Body of pancreas (tissue), 4 donors: ENCODE data around the gene RPS14. TPM values are rescaled to one million over a fixed set of nuclear protein-coding genes. Genes with fewer than 3 reads are reported as not detected.

Experiments
- ATAC-seq: fragments of 150-250 bp; one replicate; pipeline ENCODE4 v1.9.1; 2016
- DNase-seq, 4 donors: peaks; one replicate each; pipeline ENCODE4 v3.0.0-alpha.2; 2019
- H3K27ac ChIP-seq, 4 donors: fragments of 200-600 bp; sonication (generic); 1 replicate in 3 of 4; 2 replicates in 1 of 4; pipeline versions ENCODE4 v1.5.1 to v1.6.1; 2016 to 2019; ENCODE audit warnings: mild to moderate bottlenecking in 1 of 4, mixed read lengths in 1 of 4, moderate library complexity in 1 of 4
- H3K27me3 ChIP-seq, 2 donors: fragments of 200-600 bp; sonication (generic); one replicate each; pipeline ENCODE4 v1.6.0; 2016; ENCODE audit warnings: mild to moderate bottlenecking in 1 of 2
- H3K36me3 ChIP-seq, 2 donors: fragments of 200-600 bp; sonication (generic); replicated peaks in 1 of 2; 2 replicates each; pipeline ENCODE4 v1.5.1; 2016; ENCODE audit warnings: low read depth in 2 of 2; ENCODE audit not compliant: insufficient read depth in 1 of 2
- H3K4me1 ChIP-seq: fragments of 200-600 bp; sonication (generic); one replicate; pipeline ENCODE4 v1.6.0; 2016
- H3K4me3 ChIP-seq, 2 donors: fragments of 200-600 bp; sonication (generic); 1 replicate in 1 of 2; 2 replicates in 1 of 2; pipeline ENCODE4 v1.5.1; 2016 to 2019
- H3K9me3 ChIP-seq, 3 donors: fragments of 200-600 bp; sonication (generic); 1 replicate in 2 of 3; 2 replicates in 1 of 3; pipeline ENCODE4 v1.5.1; 2016
- CTCF ChIP-seq, 7 experiments: fragments of 450-650 bp in 4 of 7; fragments of 200-600 bp in 3 of 7; sonication (generic) in 3 of 7; IDR thresholded peaks; one replicate each; pipeline ENCODE4 v1.5.1; 2016 to 2019; ENCODE audit warnings: antibody characterized with exemption in 7 of 7
- POLR2A ChIP-seq, 3 donors: fragments of 450-650 bp; IDR thresholded peaks; one replicate each; pipeline ENCODE4 v1.6.1; 2016; ENCODE audit warnings: antibody characterized with exemption in 3 of 3, mild to moderate bottlenecking in 2 of 3
- WGBS, 2 donors: methylation state at CpG; one replicate each; pipeline ENCODE4 v1.1.5; 2017; 5-methylcytosine and 5-hydroxymethylcytosine counted together
- intact Hi-C: fragments of 100-400 bp; cut with DNase I; formaldehyde crosslinking; loops from one replicate; pipeline ENCODE4 v1.15.1; 2023
- total RNA-seq, 2 donors: library from RNA; depleted of rRNA; stranded (reverse); fragments of >200 nt; gene quantifications; one replicate each; pipeline ENCODE4 v1.1.0, GENCODE V29; 2016

RPS14 gene
- total RNA-seq = 1,000 to 10,000 TPM; 1,348 to 2,916 TPM

GRCh38 chr5:150449517-150450339, at the start of gene RPS14:
TSS of gene RPS14 (minus strand) at chr5:150449739. CDS start at chr5:150447733, 2,006 bp downstream.
- WGBS, 2 donors = 3 to 5% methylated on average over 34 to 58 of the region's 58 CpGs

GRCh38 chr5:150498971-150499370, 49.4 kb upstream of the RPS14 start:
- peaks cover 77% of the 10 kb centered on the region for H3K4me1 ChIP-seq
- no peak overlapping the region for H3K4me3 ChIP-seq
- H3K9me3 ChIP-seq = no peaks in the 10 kb centered on the region
- no peak for ATAC-seq
- H3K27me3 ChIP-seq = no peaks in the 10 kb centered on the region
- no peak for DNase-seq
- H3K27ac ChIP-seq = peak overlapping the region in 3 of 4 donors; percentile 40 to 47 (median 43)
- H3K36me3 ChIP-seq = no peaks in the 10 kb centered on the region
- intact Hi-C loops = no loop called here
- TF ChIP-seq CTCF (IDR thresholded peaks at IDR 0.05) (no peak), POLR2A (IDR thresholded peaks at IDR 0.05) (no peak)

More at GRCh38 chr5:150449517-150450339, at the start of gene RPS14:
- Histone ChIP-seq H3K36me3 (peaks cover 8 to 26% of the 10 kb centered on the region in 2 donors), H3K4me3 (peak within 1 kb of the TSS; percentile 76 to 88), H3K9me3 (no peaks in the 10 kb centered on the region), H3K4me1 (peaks cover 22% of the 10 kb centered on the region), H3K27ac (peak within 1 kb of the TSS; percentile 97 to 99 (median 99)), H3K27me3 (no peaks in the 10 kb centered on the region)
- intact Hi-C loops = loop anchor here (10.0 kb wide), 1 partner anchor 205 kb away; no protein-coding TSS in a partner anchor
- peak; percentile 94 to 96 (median 94) for DNase-seq
- TF ChIP-seq CTCF (IDR thresholded peaks at IDR 0.05) (peak; percentile 77 to 99 (median 95)), POLR2A (IDR thresholded peaks at IDR 0.05) (peak; percentile 55 to 87 (median 84))
- peak; percentile 98 for ATAC-seq

- Histone ChIP-seq H3K4me3 (no peak overlapping the region), H3K9me3 (no peaks in the 10 kb centered on the region), H3K27me3 (no peaks in the 10 kb centered on the region), H3K36me3 (no peaks in the 10 kb centered on the region), H3K27ac (peak overlapping the region; percentile 14 to 47 (median 42)), H3K4me1 (peaks cover 72% of the 10 kb centered on the region)
- DNase-seq (no peak), ATAC-seq (no peak)
- 39 to 44% methylated on average over 6 of the region's 6 CpGs for WGBS, 2 donors
- no peak for TF ChIP-seq POLR2A (IDR thresholded peaks at IDR 0.05)
- TF ChIP-seq CTCF (IDR thresholded peaks at IDR 0.05) = no peak
- intact Hi-C loops = no loop called here
These were observed 49.0 kb upstream of the RPS14 start for GRCh38 chr5:150498501-150498900.

GRCh38 chr5:150497989-150498317, 48.4 kb upstream of the RPS14 start:
- no peak overlapping the region for H3K4me3 ChIP-seq
- TF ChIP-seq POLR2A (IDR thresholded peaks at IDR 0.05) = no peak
- no peak for TF ChIP-seq CTCF (IDR thresholded peaks at IDR 0.05)
- intact Hi-C loops = no loop called here
- no peaks in the 10 kb centered on the region for H3K27me3 ChIP-seq
- H3K9me3 ChIP-seq = no peaks in the 10 kb centered on the region
- H3K36me3 ChIP-seq = no peaks in the 10 kb centered on the region
- WGBS, 2 donors = 79 to 92% methylated on average over 5 of the region's 5 CpGs
- no peak for DNase-seq
- peaks cover 67% of the 10 kb centered on the region for H3K4me1 ChIP-seq
- ATAC-seq = no peak
- H3K27ac ChIP-seq = peak overlapping the region; percentile 9 to 47 (median 42)
